ENCODE measurements around the gene HIP1.

DNA sequence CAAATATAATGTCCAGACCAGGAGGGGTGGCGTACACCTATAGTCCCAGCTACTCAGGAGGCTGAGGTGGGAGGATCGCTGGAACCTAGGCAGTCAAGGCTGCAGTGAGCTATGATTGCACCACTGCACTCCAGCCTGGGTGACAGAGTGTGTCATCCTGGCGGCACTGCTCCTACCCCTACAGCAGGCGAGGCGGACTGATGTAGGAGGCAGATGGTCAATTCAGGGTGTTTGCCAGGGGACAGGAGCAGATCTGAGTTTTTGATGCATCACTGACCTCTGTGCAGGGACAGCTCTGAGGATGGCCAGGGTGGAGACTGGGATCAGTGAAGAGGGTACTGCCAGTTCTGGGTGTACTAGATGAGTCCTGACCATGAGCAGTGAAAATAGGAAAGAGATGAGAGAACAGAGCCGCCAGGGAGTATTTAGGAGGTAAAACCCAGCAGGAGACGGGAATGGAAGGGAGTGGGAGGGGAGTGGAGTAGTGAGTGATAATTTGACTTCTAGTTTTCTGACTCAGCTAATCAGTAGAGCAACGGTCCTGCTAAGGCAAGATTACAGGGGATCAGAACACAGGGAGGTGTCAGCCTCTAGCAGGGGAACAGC, 75.3 kb downstream of the HIP1 start:
- TF ChIP-seq SMC3 (IDR thresholded peaks at IDR 0.05): no peak
- TF ChIP-seq, protein P1, sequence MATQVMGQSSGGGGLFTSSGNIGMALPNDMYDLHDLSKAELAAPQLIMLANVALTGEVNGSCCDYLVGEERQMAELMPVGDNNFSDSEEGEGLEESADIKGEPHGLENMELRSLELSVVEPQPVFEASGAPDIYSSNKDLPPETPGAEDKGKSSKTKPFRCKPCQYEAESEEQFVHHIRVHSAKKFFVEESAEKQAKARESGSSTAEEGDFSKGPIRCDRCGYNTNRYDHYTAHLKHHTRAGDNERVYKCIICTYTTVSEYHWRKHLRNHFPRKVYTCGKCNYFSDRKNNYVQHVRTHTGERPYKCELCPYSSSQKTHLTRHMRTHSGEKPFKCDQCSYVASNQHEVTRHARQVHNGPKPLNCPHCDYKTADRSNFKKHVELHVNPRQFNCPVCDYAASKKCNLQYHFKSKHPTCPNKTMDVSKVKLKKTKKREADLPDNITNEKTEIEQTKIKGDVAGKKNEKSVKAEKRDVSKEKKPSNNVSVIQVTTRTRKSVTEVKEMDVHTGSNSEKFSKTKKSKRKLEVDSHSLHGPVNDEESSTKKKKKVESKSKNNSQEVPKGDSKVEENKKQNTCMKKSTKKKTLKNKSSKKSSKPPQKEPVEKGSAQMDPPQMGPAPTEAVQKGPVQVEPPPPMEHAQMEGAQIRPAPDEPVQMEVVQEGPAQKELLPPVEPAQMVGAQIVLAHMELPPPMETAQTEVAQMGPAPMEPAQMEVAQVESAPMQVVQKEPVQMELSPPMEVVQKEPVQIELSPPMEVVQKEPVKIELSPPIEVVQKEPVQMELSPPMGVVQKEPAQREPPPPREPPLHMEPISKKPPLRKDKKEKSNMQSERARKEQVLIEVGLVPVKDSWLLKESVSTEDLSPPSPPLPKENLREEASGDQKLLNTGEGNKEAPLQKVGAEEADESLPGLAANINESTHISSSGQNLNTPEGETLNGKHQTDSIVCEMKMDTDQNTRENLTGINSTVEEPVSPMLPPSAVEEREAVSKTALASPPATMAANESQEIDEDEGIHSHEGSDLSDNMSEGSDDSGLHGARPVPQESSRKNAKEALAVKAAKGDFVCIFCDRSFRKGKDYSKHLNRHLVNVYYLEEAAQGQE (IDR thresholded peaks at IDR 0.05): no peak
- TF ChIP-seq, protein P2, sequence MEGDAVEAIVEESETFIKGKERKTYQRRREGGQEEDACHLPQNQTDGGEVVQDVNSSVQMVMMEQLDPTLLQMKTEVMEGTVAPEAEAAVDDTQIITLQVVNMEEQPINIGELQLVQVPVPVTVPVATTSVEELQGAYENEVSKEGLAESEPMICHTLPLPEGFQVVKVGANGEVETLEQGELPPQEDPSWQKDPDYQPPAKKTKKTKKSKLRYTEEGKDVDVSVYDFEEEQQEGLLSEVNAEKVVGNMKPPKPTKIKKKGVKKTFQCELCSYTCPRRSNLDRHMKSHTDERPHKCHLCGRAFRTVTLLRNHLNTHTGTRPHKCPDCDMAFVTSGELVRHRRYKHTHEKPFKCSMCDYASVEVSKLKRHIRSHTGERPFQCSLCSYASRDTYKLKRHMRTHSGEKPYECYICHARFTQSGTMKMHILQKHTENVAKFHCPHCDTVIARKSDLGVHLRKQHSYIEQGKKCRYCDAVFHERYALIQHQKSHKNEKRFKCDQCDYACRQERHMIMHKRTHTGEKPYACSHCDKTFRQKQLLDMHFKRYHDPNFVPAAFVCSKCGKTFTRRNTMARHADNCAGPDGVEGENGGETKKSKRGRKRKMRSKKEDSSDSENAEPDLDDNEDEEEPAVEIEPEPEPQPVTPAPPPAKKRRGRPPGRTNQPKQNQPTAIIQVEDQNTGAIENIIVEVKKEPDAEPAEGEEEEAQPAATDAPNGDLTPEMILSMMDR (IDR thresholded peaks at IDR 0.05): no peak
- no peak for TF ChIP-seq RCOR1 (IDR thresholded peaks at IDR 0.05; ENCODE audit: low read depth, low read length)
